NCI-H2029 (cell line): ENCODE data around the gene LUZP2.
"Not testable (repeated sequence)": the region's sequence is repeated elsewhere in the genome, so short reads cannot be mapped to it uniquely, and the experiment has no call there.

Experiments used
- DNase-seq: peaks from one replicate; lab custom pipeline; 2025; lab: John Stamatoyannopoulos, UW

LUZP2 gene

GRCh38 chr11:24900960-24901549, 404.2 kb downstream of the LUZP2 start:
- DNase-seq = no peak

GRCh38 chr11:24903555-24903954, 406.7 kb downstream of the LUZP2 start:
- DNase-seq = no peak

- no peak for DNase-seq
Measured at GRCh38 chr11:24925091-24925490, 428.2 kb downstream of the LUZP2 start.

GRCh38 chr11:24932110-24933000, 435.5 kb downstream of the LUZP2 start:
- DNase-seq = no peak

- no peak for DNase-seq
Measured at GRCh38 chr11:24934733-24935439, 438.0 kb downstream of the LUZP2 start.

GRCh38 chr11:24944891-24945290, 448.0 kb downstream of the LUZP2 start:
- no peak for DNase-seq

- no peak for DNase-seq
Measured at GRCh38 chr11:24949406-24949805, 452.6 kb downstream of the LUZP2 start.

- DNase-seq = no peak
Measured at GRCh38 chr11:24963852-24964251, 467.0 kb downstream of the LUZP2 start.

GRCh38 chr11:24965748-24966147, 468.9 kb downstream of the LUZP2 start:
- DNase-seq = no peak

GRCh38 chr11:24993903-24994302, 497.1 kb downstream of the LUZP2 start:
- DNase-seq = not testable (repeated sequence)

GRCh38 chr11:24999929-25000328, 503.1 kb downstream of the LUZP2 start:
- not testable (repeated sequence) for DNase-seq

- no peak for DNase-seq
Measured at GRCh38 chr11:25037431-25037830, 540.6 kb downstream of the LUZP2 start.

GRCh38 chr11:25038131-25038530, 541.3 kb downstream of the LUZP2 start:
- DNase-seq = no peak

- no peak for DNase-seq
Measured at GRCh38 chr11:25039165-25039564, 542.3 kb downstream of the LUZP2 start.

GRCh38 chr11:25048632-25049031, 551.8 kb downstream of the LUZP2 start:
- DNase-seq = no peak

- no peak for DNase-seq
Measured at GRCh38 chr11:25052844-25053243, 556.0 kb downstream of the LUZP2 start.

GRCh38 chr11:25057861-25058260, 561.0 kb downstream of the LUZP2 start:
- no peak for DNase-seq

- DNase-seq = no peak
Measured at GRCh38 chr11:25065746-25066145, 568.9 kb downstream of the LUZP2 start.

GRCh38 chr11:25066706-25067105, 569.9 kb downstream of the LUZP2 start:
- no peak for DNase-seq

- no peak for DNase-seq
Measured at GRCh38 chr11:25068451-25068850, 571.6 kb downstream of the LUZP2 start.

GRCh38 chr11:25094085-25094802, 597.4 kb downstream of the LUZP2 start:
- no peak for DNase-seq

GRCh38 chr11:25119416-25119815, 622.6 kb downstream of the LUZP2 start:
- no peak for DNase-seq
